ENCODE results near the gene GHRH. TPM values are rescaled to one million over a fixed set of nuclear protein-coding genes. Genes with fewer than 3 reads are reported as not detected.

Gene GHRH
- total RNA-seq, 2 donors from 2014 or later, result not detected

GRCh38 chr20:37282556-37282955, 20.9 kb upstream of the GHRH start:
- TF ChIP-seq POLR2A (IDR thresholded peaks at IDR 0.05), result no peak
- TF ChIP-seq, protein P1, sequence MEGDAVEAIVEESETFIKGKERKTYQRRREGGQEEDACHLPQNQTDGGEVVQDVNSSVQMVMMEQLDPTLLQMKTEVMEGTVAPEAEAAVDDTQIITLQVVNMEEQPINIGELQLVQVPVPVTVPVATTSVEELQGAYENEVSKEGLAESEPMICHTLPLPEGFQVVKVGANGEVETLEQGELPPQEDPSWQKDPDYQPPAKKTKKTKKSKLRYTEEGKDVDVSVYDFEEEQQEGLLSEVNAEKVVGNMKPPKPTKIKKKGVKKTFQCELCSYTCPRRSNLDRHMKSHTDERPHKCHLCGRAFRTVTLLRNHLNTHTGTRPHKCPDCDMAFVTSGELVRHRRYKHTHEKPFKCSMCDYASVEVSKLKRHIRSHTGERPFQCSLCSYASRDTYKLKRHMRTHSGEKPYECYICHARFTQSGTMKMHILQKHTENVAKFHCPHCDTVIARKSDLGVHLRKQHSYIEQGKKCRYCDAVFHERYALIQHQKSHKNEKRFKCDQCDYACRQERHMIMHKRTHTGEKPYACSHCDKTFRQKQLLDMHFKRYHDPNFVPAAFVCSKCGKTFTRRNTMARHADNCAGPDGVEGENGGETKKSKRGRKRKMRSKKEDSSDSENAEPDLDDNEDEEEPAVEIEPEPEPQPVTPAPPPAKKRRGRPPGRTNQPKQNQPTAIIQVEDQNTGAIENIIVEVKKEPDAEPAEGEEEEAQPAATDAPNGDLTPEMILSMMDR (IDR thresholded peaks at IDR 0.05), result peak in 1 of 7 experiments; percentile 17
- Histone ChIP-seq H3K27me3 (no peaks in the 10 kb centered on the region), H3K9me3 (no peaks in the 10 kb centered on the region), H3K4me1 (no peaks in the 10 kb centered on the region), H3K4me3 (no peak overlapping the region), H3K36me3 (replicated peaks in 1 of 2; ENCODE audit: insufficient read depth in 1 of 2, low read depth in 2 of 2) (no peaks in the 10 kb centered on the region), H3K27ac (no peak overlapping the region)
- WGBS, 2 donors, result 56 to 62% methylated on average over 6 of the region's 6 CpGs
- ATAC-seq (peak; percentile 30), DNase-seq (peak in 1 of 4 donors; percentile 18)
- intact Hi-C loops (cut with DNase I), result no loop called here

GRCh38 chr20:37280403-37280802, 18.8 kb upstream of the GHRH start:
- Histone ChIP-seq H3K4me1 (peaks cover 10% of the 10 kb centered on the region), H3K36me3 (replicated peaks in 1 of 2; ENCODE audit: insufficient read depth in 1 of 2, low read depth in 2 of 2) (no peaks in the 10 kb centered on the region), H3K27ac (no peak overlapping the region), H3K9me3 (no peaks in the 10 kb centered on the region), H3K4me3 (no peak overlapping the region), H3K27me3 (no peaks in the 10 kb centered on the region)
- ATAC-seq (no peak), DNase-seq (no peak)
- intact Hi-C loops (cut with DNase I), result no loop called here
- 71 to 77% methylated on average over 8 of the region's 8 CpGs for WGBS, 2 donors
- TF ChIP-seq, protein P1 (IDR thresholded peaks at IDR 0.05), result no peak
- no peak for TF ChIP-seq POLR2A (IDR thresholded peaks at IDR 0.05)

DNA sequence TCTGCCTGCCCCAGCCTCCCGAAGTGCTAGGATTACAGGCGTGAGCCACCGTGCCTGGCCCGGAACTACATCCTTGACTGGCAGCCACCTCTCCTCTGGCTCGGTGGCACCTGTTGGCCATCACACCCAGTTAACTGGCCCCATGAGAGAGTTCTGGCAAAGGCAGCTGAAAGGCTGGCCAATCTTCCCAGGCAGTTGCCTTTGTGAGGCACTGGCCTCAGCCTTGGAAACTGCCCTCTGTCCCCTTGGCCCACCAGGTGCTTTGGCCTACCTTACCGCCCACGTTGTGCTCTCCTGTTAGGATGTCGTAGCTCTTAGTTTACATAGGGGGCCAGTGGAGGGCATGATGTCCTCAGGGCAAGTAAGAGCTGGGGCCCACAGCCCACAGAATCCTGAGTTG, 18.2 kb upstream of the GHRH start:
- Histone ChIP-seq H3K27ac (no peak overlapping the region), H3K36me3 (replicated peaks in 1 of 2; ENCODE audit: insufficient read depth in 1 of 2, low read depth in 2 of 2) (no peaks in the 10 kb centered on the region), H3K9me3 (no peaks in the 10 kb centered on the region), H3K4me3 (no peak overlapping the region), H3K4me1 (peaks cover 10% of the 10 kb centered on the region), H3K27me3 (no peaks in the 10 kb centered on the region)
- DNase-seq, result peak in 2 of 4 donors; percentile 32 to 43
- ATAC-seq, result no peak
- 37 to 56% methylated on average over 5 to 8 of the region's 8 CpGs for WGBS, 2 donors
- intact Hi-C loops (cut with DNase I), result no loop called here
- TF ChIP-seq POLR2A (IDR thresholded peaks at IDR 0.05), result no peak
- TF ChIP-seq, protein P1 (IDR thresholded peaks at IDR 0.05), result no peak

DNA sequence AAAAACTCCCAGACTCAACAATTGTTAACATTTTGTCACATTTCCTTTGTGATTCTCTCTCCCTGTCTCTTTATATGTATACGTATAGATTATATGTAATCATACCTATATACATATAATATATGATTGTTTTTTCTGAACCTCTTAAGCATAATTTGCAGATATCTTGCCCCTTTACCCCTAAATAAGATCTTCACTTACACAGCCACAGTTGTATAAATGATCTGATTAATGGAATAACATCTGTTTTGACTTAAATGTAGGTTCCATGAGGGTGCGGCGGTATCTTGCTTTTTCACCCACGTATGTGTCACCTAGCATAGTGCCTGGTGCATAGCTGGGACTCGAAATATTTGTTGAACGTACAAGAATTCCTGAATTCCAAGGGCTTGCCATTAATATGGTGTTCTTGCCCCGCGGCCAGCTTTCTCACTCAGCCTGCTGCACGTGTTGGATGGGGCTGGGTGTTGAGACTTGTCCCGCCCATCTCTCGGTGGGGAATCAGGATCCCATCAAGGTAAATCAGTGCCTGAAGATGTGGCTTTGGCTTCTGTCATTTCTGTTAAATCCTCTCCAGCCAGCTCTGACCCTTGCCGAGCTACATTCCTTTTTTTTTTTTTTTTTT, 17.5 kb upstream of the GHRH start:
- 74 to 83% methylated on average over 12 of the region's 12 CpGs for WGBS, 2 donors
- TF ChIP-seq, protein P1 (IDR thresholded peaks at IDR 0.05), result no peak
- no peak for TF ChIP-seq POLR2A (IDR thresholded peaks at IDR 0.05)
- Histone ChIP-seq H3K27me3 (no peaks in the 10 kb centered on the region), H3K9me3 (no peaks in the 10 kb centered on the region), H3K4me3 (no peak overlapping the region), H3K36me3 (replicated peaks in 1 of 2; ENCODE audit: insufficient read depth in 1 of 2, low read depth in 2 of 2) (no peaks in the 10 kb centered on the region), H3K27ac (no peak overlapping the region), H3K4me1 (peaks cover 10% of the 10 kb centered on the region)
- intact Hi-C loops (cut with DNase I), result no loop called here
- DNase-seq (no peak), ATAC-seq (no peak)

GRCh38 chr20:37277253-37277593, 15.6 kb upstream of the GHRH start:
- peak overlapping the region in 2 of 4 donors; percentile 28 to 48 for H3K27ac ChIP-seq
- H3K36me3 ChIP-seq (replicated peaks in 1 of 2; ENCODE audit: insufficient read depth in 1 of 2, low read depth in 2 of 2), result no peaks in the 10 kb centered on the region
- no peaks in the 10 kb centered on the region for H3K27me3 ChIP-seq
- H3K9me3 ChIP-seq, result no peaks in the 10 kb centered on the region
- no peak for ATAC-seq
- TF ChIP-seq POLR2A (IDR thresholded peaks at IDR 0.05), result no peak
- TF ChIP-seq, protein P1 (IDR thresholded peaks at IDR 0.05), result no peak
- no peak for DNase-seq
- intact Hi-C loops (cut with DNase I), result no loop called here
- WGBS, 2 donors, result 71 to 76% methylated on average over 2 of the region's 2 CpGs
- H3K4me3 ChIP-seq, result no peak overlapping the region
- peaks cover 10% of the 10 kb centered on the region for H3K4me1 ChIP-seq
